GM19452 (cell line): ENCODE measurements around the gene CPS1.

Experiments
- ATAC-seq: cut with Tn5 transposase; IDR thresholded peaks from one replicate; pipeline ENCODE4 v1.9.1; 2021; ENCODE audit not compliant: unreplicated experiment

CPS1 gene

DNA sequence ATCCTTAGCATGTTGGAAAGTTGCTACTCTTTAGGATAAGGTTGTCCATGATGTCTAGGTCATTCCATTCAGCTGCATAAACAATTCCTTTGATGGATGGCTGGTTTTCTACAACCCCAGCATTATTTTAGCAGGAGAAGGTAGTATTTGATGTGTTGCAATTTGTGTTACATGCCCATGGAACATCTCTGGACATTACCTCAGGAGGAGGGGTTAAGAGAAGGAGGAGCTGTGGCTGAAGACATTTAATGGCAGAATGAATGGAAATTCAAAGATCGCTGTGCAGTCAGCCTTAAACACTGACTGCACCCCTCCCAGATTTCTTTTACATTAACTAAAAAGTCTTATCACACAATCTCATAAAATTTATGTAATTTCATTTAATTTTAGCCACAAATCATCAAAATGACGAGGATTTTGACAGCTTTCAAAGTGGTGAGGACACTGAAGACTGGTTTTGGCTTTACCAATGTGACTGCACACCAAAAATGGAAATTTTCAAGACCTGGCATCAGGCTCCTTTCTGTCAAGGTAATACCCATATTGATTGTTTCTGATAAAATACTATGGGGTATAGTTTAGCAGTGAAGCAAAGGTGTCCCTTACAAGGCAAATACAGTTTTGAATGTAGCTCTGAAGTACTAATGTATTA, at the start of gene CPS1:
CPS1 (plus strand) TSS at position 271 of the 652 bp plus-strand sequence; CDS start at position 406, 135 bp downstream.
- ATAC-seq: no peak

DNA sequence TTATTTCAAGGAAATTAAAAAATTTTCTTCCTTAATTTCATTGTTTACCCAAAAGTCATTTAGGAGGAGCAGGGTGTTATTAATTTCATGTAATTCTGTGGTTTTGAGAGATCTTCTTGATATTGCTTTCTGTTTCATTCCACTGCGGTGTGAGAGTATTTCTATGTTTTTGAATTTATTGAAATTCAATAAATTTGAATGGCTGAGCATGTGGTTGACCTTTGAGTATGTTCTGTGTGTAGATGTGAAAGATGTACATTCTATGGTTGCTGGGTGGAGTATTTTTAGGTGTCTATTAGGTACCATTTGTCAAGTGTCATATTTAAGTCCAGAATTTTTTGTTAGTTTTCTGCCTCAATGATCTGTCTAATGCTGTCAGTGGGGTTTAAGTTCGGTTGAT, 40.5 kb upstream of the CPS1 start:
- no peak for ATAC-seq

DNA sequence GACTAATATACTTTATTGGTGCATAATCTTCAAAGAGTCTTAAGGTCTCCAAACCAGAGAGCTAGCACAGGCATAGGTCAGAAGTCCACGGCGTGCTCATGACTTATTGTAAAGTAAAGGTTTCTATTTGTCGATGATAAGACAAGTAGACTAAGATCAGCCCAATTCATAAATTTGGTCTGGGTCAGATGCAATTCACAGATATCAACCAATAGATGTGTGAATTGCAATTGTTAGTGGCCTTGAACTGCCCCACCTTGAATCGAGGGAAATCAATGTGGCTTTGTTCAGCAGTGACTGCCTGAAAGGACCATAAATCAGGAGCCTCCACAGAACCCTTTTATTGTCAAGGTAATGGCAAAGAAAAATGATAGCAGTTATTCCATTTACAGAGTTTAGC, 39.1 kb upstream of the CPS1 start:
- ATAC-seq: no peak

DNA sequence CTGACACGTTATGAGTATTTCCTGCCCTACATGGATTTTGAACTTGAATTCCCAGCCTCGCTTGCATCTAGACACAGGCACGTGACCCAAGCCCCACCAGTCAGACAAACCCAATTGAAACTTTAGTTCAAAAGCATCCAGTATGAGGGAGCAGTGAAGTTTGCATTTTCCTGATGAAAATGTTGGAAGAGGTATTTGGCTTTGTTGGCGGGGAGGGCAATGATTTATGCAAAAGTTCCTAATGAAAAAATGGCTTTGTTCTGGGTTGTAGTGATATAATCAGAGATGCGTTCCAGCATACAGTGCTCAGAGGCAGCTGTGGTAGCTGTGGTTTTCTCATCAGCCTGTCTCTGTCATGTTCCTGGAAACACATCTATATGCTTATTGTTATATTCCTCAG, 36.8 kb upstream of the CPS1 start:
- ATAC-seq: no peak

DNA sequence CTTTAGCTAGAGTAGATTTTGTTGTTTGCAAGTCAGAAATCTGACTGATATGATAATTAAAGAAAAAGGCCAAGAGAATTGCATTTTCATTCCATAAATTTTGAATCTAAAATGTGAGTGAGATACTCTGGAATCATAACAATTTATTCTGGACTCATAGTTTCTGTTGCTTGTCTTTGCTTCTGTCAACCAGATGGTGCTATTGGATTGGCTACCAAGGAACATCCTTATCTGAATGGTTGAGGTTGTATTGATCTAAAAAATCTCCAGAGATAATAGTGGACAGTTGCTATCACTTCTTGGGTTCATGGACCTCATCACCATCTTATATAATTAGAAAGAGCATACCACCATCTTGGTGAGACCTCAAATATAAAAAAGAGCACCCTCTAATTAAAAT, 34.0 kb upstream of the CPS1 start:
- no peak for ATAC-seq

DNA sequence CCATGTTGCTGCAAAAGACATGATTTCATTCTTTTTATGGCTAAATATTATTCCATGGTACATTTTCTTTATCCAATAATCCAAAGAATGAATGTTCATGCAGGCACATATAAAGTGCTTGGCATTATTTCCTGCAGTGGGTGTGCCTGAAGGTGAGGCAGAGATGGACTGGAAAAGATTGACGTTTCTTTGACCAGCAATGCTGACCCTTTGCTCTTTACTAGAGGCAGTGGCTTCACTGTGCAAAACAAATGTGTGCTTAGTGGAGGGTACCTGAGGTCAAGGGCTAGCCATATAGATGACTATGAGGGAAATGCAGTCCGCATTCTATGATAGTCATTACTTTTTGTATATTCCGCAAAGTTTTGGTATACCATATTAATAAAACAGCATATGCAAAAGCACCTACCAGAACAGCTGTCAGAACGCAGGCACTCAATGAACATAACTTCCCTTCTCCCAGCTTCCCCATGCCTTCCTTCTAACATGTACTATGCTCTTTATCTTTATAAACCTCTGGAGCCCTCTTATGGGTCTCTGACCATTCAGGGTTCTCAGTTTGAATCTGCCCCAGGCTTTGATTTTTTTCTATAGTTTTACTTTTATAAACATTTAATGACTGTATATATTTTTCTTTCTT, 32.6 kb upstream of the CPS1 start:
- no peak for ATAC-seq

DNA sequence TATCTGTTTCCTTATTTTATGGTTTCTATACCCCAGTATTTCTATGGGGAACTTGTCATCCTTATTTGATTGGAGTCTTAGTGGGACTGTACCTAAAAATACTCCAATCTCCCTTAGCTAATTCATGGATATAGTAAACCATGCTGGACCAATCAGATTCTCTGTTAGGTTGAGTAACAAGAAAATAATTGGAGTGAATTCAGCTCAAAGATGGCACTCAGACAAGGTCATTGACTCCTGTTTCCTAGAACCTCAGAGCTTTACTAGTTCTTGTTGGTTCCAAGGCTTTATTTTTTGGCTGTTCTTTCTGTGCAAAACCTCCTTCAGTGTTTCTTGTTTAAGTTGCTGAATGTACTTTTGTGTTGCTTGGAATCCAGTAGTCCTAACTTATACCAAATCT, 31.9 kb upstream of the CPS1 start:
- no peak for ATAC-seq

DNA sequence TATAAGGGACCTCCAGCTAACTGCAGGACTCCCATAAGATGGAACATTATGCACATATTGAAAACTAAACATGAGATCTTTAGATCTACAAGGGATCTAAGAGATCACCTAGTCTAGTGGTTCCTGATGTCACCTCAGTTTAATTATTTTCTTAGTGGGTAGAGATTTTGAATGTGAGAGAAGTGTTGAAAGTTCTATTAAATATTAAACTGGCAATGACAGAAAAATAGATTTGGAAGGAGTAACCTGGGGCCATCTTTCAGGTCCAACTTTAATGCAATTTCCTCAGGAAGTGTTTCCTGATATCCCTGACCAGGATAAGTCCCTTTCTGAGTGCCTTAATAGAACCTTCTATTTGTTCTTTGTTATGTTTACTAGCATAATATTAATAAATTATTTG, 29.1 kb upstream of the CPS1 start:
- peak; percentile 87 for ATAC-seq

DNA sequence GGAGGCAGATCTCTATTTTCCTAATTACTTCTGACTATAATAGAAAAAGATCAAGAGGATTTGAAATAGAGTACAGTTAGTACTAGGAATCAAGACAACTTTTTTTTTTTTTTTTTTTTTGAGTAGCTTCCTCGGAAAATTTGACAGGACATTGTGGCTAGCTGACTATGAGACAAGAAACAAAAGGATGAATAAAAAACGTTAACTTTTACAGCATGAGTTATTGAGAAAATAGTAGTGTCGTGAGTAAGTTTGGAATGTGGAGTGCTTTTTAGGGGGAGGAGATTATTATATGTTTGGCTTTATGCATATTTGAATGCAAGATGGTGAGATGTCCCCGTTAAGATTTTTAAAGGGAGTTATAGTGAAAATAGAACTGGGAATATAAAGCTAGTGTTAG, 27.7 kb upstream of the CPS1 start:
- no peak for ATAC-seq

DNA sequence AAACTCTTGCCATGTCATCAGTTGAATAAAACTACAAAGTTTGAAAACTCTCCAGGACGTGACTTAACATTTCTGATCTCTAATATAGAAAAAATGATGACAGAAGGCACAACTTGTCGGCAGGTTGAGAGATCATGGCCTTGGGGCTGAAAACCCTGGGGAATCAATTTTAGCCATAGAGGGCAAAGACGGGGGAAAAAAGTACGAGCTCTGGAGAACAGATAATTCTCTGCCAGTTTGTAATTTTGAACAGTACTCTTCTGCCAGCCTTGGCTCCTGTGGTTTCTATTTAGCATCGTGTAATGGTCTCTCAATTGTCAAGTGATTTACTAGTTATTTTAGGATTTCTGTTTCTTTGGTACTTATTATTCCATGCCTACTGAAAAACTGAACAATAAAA, 25.3 kb upstream of the CPS1 start:
- no peak for ATAC-seq

DNA sequence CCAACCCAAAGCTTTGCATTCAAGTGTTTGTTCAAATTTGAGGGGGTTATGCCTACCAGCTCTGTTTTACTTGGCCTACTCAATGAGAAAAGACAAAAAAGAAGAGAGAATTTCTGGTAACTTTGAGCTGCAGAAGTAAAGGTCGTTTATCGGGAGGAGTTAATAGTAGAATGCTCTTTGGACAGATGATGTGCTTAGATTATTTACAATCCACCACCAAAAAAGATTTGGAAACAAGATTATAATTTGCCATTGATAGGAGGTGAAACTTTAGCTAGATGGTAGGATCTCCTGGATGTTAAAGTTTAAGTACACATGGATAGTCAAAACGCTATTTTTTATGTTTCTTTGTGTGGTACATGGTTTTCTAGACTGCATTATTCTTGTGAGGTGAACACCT, 24.9 kb upstream of the CPS1 start:
- ATAC-seq: no peak

DNA sequence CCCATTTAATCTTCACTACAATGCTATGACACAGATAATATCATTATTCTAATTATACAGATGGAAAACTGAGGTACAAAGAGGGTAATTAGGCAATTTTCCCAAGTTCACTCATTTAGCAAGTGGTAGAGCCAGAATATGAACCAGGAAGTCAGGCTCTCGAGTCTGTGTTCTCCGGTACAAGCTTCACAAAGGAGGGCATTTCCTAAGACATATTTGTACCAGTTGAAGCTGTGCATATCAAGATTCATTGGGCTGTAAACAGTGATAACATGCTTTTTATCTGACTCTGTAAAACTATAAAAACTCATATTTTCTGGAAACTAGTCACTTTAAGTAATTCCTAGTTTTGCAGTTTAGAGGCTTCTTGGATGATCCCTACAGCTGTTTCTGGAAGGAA, 23.0 kb upstream of the CPS1 start:
- ATAC-seq: no peak

DNA sequence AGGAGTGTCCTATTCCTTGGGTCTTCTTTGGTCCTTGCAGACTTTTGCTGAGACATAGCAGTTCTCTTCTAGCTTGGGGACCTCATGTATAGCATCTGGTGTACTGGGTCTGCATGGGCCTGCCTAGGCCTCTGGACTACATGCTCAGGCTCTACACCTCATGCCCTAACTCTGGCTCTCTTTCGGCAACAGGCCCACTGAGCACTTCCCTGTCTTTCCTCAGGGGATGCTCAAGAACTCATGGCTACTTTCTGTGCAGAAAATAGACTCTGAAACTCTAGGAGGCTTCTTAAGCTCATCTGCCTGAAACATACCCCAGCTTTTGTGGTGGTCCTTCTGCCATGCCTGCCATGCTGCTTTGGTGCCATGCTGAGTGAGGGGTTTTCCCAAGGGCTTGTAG, 21.5 kb upstream of the CPS1 start:
- ATAC-seq: no peak

DNA sequence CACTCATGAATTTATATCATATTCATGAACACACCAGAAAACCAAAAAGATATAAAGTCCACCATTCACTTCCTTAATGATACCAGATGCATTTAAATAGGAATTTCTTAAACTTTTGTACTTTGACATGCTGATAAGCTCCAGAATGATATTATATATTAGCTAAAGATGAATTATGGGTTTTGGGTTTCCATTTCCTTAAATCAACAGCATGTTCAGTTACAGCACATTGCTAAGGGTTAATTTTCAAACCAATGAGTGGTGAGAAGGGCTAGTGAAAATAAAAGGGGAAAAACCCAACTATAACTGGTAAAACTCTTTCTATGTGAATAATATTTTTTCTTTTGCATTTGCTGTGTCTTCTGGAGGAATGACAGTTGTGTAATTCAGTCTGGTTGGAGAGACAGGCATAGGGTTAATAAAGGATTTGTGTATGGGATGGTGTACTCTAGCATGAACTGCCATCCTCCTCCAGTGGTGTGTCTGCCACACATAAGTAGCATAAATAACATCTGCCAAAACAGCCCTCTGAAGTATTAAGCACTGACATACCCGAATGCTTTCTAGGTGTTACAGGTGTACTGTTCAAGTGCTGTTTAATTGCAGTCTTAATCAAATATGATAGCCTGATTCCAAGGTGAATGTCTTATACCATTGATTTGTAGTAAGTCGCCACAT, 19.3 kb upstream of the CPS1 start:
- ATAC-seq: peak; percentile 58

DNA sequence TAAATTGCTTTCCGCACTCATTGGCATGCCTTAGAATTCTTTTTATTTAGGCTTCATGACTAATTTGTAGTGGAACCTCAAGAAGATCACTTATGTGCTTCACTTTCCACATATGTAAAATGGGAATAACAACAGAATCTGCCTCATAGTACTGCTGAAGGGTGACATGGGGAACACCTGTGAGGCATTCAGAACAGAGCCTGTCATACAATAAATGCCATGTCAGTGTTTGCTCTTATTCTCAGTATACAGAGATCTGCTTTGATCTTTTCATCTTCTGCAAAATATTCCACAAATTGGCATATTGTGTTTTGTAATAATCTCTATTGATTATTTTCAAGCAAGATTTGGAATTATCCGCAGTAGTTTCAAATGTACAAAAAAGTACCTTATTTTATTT, 17.4 kb upstream of the CPS1 start:
- no peak for ATAC-seq

DNA sequence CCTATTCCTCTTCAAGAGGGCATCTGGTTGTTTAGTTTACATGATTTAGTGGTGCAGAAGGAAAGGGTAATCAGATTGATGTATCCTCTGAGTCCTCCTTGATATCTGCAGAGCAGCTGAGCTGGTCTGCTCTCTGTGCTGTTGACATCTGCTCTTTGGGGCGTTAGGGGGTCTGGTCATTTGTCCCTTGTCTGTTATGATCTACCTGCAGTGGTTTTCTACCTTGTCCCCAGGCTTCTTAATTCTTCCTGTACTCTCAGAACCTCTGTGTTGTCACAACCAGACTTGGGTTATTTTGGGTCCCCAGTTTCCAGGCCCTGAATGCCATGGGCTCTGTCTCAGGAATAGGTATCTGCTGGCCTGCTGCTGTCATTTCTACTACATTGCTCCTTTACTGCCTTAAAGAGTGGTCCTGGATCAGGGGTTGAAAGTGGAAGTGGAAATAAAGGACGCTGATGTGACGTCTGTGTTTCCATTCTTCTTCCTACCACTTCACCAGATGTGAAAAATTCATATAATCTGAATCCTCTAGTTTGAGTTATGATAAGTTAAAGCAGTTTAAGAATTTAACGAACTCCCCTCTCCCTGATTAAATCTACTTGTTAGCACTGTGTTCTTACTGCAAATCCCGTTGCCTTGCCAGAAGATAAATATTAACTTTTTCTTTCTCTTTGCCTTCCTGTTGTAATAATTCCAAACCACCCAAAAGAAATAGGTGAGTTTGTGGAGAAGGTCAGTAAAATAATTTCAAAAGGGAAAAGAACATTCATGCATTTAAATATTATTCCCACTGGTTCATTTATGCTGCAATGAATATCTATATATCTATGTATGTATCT, 16.6 kb upstream of the CPS1 start:
- no peak for ATAC-seq

DNA sequence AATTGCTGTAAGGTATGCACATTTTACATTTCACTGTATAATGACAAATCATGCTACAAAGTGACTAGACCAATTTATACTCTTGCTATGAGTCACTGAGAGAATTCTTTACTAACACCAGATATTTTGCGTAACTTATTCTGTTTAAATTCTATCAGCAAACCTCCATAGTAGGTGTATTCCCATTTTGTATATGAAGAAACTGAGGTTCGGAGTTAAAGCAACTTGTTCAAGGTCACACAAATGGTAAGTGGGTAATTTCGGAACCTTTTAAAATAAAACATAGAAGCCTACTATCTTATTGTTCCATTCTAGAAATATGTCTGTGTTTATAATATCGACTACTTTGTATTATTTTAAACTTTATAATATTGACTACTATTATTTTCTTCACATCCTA, 15.9 kb upstream of the CPS1 start:
- ATAC-seq: no peak

DNA sequence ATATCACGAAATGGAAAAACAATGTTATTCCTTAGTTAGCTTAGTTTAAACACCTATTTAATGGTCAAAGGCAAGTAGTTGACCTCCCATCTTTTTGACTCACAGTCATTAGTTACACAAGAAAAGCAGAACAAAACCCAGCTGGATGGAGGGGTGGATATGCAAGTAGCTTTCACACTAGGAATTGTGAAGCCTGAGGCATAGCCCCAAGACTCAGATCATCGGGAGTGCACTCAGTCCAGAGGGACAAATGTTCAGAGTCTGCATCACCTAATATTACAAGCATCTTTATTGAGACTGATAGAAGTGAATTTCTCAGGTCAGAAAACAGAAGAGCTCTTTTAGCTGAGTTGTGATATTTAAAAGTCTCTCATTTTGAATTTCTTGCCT, 15.5 kb upstream of the CPS1 start:
- ATAC-seq: no peak

DNA sequence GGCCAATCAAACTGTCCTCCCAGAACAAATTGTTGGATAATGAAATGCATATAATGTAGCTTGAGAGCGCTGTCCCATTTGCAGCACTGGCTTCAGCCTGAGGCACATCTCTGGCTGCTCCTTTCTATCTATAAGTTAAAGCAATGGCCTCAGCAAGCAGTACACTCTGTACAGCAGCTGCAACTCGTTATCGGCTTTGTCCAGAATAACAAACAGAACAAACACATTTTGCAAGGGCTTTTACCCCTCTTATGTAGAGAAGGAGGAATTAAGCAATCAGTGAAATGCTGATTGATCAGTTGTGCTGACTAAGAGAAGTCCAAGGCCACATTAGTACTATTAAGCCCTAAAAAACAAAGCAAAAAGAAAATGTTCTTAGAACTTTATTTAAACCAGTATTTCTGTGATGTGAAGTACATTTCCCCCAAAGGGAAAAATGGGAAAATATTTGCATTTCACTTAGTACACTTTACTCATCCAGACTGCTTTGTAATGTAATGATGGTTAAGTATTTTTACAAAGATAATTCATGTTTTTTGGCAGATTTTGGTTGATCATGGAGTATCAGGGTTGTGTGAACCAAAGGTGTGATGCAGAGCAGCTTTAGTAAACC, 15.0 kb upstream of the CPS1 start:
- ATAC-seq: no peak

DNA sequence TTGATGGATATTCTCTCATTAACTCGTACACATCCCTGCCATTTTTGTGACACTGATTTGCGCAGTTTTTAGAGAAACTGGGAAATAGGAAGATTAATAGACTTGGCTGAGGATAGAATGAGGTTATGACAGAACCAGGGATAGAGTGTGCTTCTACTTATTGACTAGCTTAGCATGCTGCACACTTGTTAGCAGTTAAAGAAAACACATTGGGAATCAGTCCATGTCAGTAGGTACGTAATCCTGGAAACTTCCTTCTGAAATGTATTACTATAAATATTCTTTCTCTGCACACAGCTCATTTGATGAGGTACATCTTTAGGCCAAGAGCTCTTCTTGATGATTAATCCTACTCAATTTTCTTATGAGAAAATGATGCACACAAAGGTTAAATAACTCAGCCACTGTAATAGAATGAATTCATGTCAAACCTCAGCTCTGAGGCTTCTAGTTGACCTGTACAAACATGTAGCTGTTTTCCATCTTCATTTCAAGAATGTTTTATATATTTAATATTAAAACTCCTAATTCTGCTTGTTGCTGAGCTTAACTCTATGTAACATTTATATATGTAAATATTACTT, 12.3 kb upstream of the CPS1 start:
- ATAC-seq: no peak

DNA sequence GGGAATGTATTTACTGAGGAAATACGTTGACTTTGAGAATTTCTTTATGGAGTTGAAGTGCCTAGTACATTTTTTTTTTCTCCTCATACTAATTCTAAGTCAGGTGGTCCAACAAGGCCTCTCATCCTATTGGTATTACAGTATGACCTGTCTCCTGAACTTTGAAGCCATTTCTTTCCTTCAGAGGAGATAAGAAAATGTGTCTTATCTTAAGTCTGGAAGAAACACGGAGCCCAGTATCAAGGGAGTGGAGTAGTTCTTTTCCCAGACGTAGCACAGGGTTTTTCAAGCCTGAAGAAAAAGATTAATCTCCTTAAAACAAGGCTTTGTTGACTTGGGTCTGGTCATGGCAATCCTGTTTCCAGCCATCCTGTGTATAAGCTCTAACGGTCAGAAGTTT, 11.6 kb upstream of the CPS1 start:
- ATAC-seq: no peak
